ENCODE measurements around the gene IGSF11.
A peak's percentile ranks its signal among the peaks of the same experiment; 100 is the strongest.
"Not testable (repeated sequence)": the region's sequence is repeated elsewhere in the genome, so short reads cannot be mapped to it uniquely, and the experiment has no call there.

The IGSF11 gene

DNA sequence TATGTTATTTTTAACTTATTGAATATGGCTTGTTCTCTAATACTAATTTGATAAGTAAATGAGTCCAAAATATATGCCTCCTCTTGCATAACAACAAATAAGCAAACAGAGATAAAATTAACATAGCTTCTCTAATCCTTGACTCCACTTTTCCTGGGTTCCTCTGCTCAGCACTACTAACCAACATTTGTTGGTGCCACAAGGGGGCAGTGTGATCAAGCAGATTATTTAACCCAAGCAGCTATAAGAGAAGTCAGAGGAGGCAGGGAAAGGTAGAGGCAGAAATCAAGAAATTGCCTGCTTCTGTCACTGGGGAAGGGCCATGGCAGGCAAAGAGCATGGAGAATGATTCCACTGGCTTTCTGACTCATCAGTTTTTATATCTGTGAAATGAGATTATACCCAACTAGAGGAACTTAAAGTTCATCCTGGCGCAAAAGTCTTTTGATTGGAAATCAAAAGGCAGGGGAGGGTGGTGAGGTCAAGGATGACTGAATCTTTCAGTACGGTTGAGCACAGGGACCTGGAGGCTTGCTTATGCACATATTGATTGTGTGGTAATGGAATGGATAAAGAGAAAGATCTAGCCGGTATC, 152.2 kb downstream of the IGSF11 start:
- peak; percentile 22 to 51 (median 39) for DNase-seq (ENCODE audit: low read depth in 3 of 3)

GRCh38 chr3:118868051-118868450, 166.6 kb downstream of the IGSF11 start:
- DNase-seq (ENCODE audit: low read depth in 3 of 3): no peak

DNA sequence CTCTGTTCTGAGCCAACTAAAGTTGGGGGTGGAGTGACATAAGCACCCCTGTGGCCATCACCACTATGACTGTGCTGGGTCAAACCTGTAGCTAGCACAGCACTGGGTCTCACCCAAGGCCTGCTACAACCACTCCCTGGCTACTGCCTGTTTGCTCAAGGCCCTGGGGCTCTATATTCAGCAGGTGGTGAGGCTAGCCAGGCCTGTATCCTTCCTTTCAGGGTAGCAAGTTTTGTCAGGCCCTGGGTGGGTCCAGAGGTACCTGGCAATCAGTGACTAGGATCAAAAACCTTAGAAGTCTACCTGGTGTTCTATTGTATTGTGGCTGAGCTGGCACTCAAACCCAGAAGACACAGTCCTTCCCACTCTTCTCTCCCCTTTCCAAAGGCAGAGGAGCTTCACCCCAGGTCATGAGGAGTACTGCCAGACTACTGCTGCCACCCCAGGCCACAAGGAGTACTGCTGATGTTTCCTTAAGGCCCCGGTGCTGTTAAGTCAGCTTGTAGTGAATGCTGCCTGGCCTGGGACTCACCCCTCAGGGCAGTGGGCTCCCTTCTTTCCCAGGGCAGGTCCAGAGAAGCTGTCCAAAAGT, 170.8 kb downstream of the IGSF11 start:
- no peak for DNase-seq (ENCODE audit: low read depth in 3 of 3)

GRCh38 chr3:118859950-118860349, 174.7 kb downstream of the IGSF11 start:
- no peak for DNase-seq (ENCODE audit: low read depth in 3 of 3)

DNA sequence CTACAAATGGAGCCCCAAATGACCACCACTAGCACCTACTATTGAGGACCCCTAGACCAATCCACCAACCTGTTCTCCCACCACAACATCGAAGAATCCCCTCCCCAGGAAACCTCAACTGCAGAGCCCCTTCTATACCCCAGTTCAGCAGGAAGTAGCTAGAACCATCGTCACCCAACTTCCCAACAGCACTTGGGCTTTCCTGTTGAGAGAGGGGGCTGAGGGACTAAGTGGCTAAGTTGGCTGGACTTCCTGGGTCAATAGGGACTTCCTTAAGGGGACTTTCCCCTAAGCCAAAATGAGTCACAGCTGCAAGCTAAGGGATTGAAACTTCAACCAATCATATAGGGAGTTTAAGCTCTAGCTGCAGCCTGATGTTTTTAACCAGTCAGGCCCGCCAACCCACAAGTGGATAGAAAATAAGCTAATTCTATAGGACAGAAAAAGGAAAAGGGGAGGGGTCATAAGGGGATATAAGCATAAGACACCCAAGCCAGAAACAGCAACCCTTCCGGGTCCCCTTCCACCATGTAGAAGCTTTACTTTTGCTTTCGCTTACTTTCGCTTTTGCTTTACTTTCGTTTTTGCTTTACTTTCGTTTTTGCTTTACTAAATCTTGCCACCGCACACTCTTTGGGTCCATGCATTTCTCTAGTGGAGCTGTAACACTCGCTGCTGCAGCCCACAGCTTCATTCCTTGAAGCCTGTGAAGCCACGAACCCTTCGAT, 183.0 kb downstream of the IGSF11 start:
- not testable (repeated sequence) for DNase-seq (ENCODE audit: low read depth in 3 of 3)

GRCh38 chr3:118850687-118851086, 184.0 kb downstream of the IGSF11 start:
- DNase-seq (ENCODE audit: low read depth in 3 of 3): no peak

Measured in stimulated activated CD4-positive, alpha-beta T cell treated with anti-CD3 and anti-CD28 coated beads, TNF-alpha, amount 100 ng/mL, for 4 hours (primary cell).